VCaP (cell line): ENCODE data around the gene MARCOL.

Experiments used
- H3K27ac ChIP-seq: fragments of 450-650 bp; 2 replicates; pipeline ENCODE4 v1.5.1; 2017
- CTCF ChIP-seq: fragments of 450-650 bp; conservative IDR thresholded peaks from 2 replicates; pipeline ENCODE4 v1.5.1; 2017; ENCODE audit warnings: mild to moderate bottlenecking, moderate library complexity

The MARCOL gene

GRCh38 chr5:148238418-148238794 lies at the start of gene MARCOL:
TSS of gene MARCOL (plus strand) at chr5:148238525. CDS start at chr5:148238598, 73 bp downstream.
- no peak for TF ChIP-seq CTCF
- H3K27ac ChIP-seq, result peak within 1 kb of the TSS; percentile 19; the same call in 1 of the 2 replicates

GRCh38 chr5:148191010-148191409 lies 47.3 kb upstream of the MARCOL start:
- H3K27ac ChIP-seq, result no peak overlapping the region
- TF ChIP-seq CTCF, result no peak

GRCh38 chr5:148193202-148193601 lies 45.1 kb upstream of the MARCOL start:
- peak overlapping the region; percentile 68 for H3K27ac ChIP-seq
- no peak for TF ChIP-seq CTCF

GRCh38 chr5:148201151-148201550 lies 37.2 kb upstream of the MARCOL start:
- TF ChIP-seq CTCF, result no peak

GRCh38 chr5:148202531-148203203 lies 35.7 kb upstream of the MARCOL start, which contains the start of gene SPINK6:
TSS of gene SPINK6 (plus strand) at chr5:148203042. CDS start at chr5:148203097, 55 bp downstream.
- H3K27ac ChIP-seq, result no peak within 1 kb of the TSS
- no peak for TF ChIP-seq CTCF

More at GRCh38 chr5:148201151-148201550, 37.2 kb upstream of the MARCOL start:
- H3K27ac ChIP-seq, result no peak overlapping the region

GRCh38 chr5:148205044-148205806 lies 33.1 kb upstream of the MARCOL start:
- H3K27ac ChIP-seq, result no peak overlapping the region
- TF ChIP-seq CTCF, result no peak

GRCh38 chr5:148205865-148206264 lies 32.5 kb upstream of the MARCOL start:
- no peak for TF ChIP-seq CTCF
- H3K27ac ChIP-seq, result no peak overlapping the region
